ENCODE results near the gene ASB1.
A peak's percentile ranks its signal among the peaks of the same experiment; 100 is the strongest.

ASB1 gene

GRCh38 chr2:238425505-238425978 lies 1.2 kb upstream of the ASB1 start:
- TF ChIP-seq TAF1 (IDR thresholded peaks at IDR 0.05; ENCODE audit: borderline replicate concordance, insufficient read depth, low read length) (no peak), REST (IDR thresholded peaks at IDR 0.05; ENCODE audit: insufficient read depth in 1 of 2, low read depth in 2 of 2, low read length in 2 of 2) (no peak), FOXP2 (optimal IDR thresholded peaks at IDR 0.05; ENCODE audit: borderline replicate concordance, extremely low read depth, extremely low read length, insufficient read depth) (no peak), POLR2AphosphoS5 (IDR thresholded peaks at IDR 0.05; ENCODE audit: low read depth, low read length) (no peak), SIN3A (IDR thresholded peaks at IDR 0.05; ENCODE audit: borderline replicate concordance, insufficient read depth, low read length) (no peak)

GRCh38 chr2:238425979-238426567 lies 654 bp upstream of the ASB1 start:
- no peak for TF ChIP-seq POLR2AphosphoS5 (IDR thresholded peaks at IDR 0.05; ENCODE audit: low read depth, low read length)
- 0 out of 2 replicates have a peak, but pooled peaks have one; percentile 5 for TF ChIP-seq TAF1 (IDR thresholded peaks at IDR 0.05; ENCODE audit: borderline replicate concordance, insufficient read depth, low read length)

GRCh38 chr2:238427435-238428162 lies 872 bp downstream of the ASB1 start:
- TF ChIP-seq REST (IDR thresholded peaks at IDR 0.05; ENCODE audit: insufficient read depth in 1 of 2, low read depth in 2 of 2, low read length in 2 of 2) (no peak), SIN3A (IDR thresholded peaks at IDR 0.05; ENCODE audit: borderline replicate concordance, insufficient read depth, low read length) (no peak), FOXP2 (optimal IDR thresholded peaks at IDR 0.05; ENCODE audit: borderline replicate concordance, extremely low read depth, extremely low read length, insufficient read depth) (no peak), POLR2AphosphoS5 (IDR thresholded peaks at IDR 0.05; ENCODE audit: low read depth, low read length) (no peak), TAF1 (IDR thresholded peaks at IDR 0.05; ENCODE audit: borderline replicate concordance, insufficient read depth, low read length) (no peak)

DNA sequence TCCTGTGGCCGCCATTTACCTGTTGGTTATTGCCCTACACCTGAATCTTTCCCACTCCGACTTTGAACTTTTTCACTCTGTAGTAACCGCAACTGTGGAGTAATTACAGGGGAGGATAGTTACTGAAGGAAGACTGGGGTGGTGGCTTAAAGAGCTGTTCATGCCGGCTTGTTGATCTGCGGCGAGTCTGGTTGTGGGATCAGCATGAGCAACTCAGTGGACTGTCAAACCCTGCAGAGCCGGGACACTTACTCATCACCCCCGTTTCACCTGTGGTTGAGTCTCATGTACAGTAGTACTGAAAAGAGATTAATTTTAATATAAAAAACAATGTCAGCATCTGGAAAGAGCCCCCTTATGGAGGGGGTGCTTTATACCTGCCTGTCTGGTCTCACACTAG lies 2.1 kb downstream of the ASB1 start:
- TF ChIP-seq FOXP2 (optimal IDR thresholded peaks at IDR 0.05; ENCODE audit: borderline replicate concordance, extremely low read depth, extremely low read length, insufficient read depth) (no peak), POLR2AphosphoS5 (IDR thresholded peaks at IDR 0.05; ENCODE audit: low read depth, low read length) (no peak), TAF1 (IDR thresholded peaks at IDR 0.05; ENCODE audit: borderline replicate concordance, insufficient read depth, low read length) (no peak), SIN3A (IDR thresholded peaks at IDR 0.05; ENCODE audit: borderline replicate concordance, insufficient read depth, low read length) (no peak), REST (IDR thresholded peaks at IDR 0.05; ENCODE audit: insufficient read depth in 1 of 2, low read depth in 2 of 2, low read length in 2 of 2) (no peak)

GRCh38 chr2:238430781-238431180 lies 4.1 kb downstream of the ASB1 start:
- no peak for TF ChIP-seq SIN3A (IDR thresholded peaks at IDR 0.05; ENCODE audit: borderline replicate concordance, insufficient read depth, low read length)
- TF ChIP-seq TAF1 (IDR thresholded peaks at IDR 0.05; ENCODE audit: borderline replicate concordance, insufficient read depth, low read length): no peak
- no peak for TF ChIP-seq POLR2AphosphoS5 (IDR thresholded peaks at IDR 0.05; ENCODE audit: low read depth, low read length)
- TF ChIP-seq FOXP2 (optimal IDR thresholded peaks at IDR 0.05; ENCODE audit: borderline replicate concordance, extremely low read depth, extremely low read length, insufficient read depth): no peak
- no peak for TF ChIP-seq REST (IDR thresholded peaks at IDR 0.05; ENCODE audit: insufficient read depth in 1 of 2, low read depth in 2 of 2, low read length in 2 of 2)
